GM12878 (cell line): ENCODE measurements around the gene SMAD9. TPM values are rescaled to one million over a fixed set of nuclear protein-coding genes. Genes with fewer than 3 reads are reported as not detected.

Source experiments
- ATAC-seq: fragments of 200-7000 bp; cut with Tn5 transposase; 3 replicates; pipeline ENCODE4 v1.9.1; 2020; ENCODE audit warnings: mild to moderate bottlenecking, moderate library complexity
- BruUV-seq: library from RNA; stranded (reverse); fragments of 400-500 nt; replicated peaks from 2 replicates; lab custom pipeline; 2021; lab: Mats Ljungman, UMichigan
- CTCF ChIA-PET: fragments of 300-600 bp; sonication (Branson Sonifier 250); formaldehyde crosslinking; extraction: SDS; loops from one replicate; lab custom pipeline; 2021; ENCODE audit warnings: inconsistent platforms; lab: Yijun Ruan, JAX
- POLR2A ChIA-PET: fragments of 350-600 bp; formaldehyde crosslinking; extraction: SDS; loops from one replicate; lab custom pipeline; 2021; ENCODE audit warnings: inconsistent platforms; lab: Charles Lee
- RAD21 ChIA-PET: fragments of 300-600 bp; sonication (Branson Sonifier 250); formaldehyde crosslinking; loops from one replicate; lab custom pipeline; 2023; ENCODE audit warnings: antibody characterized with exemption; ENCODE audit not compliant: unreplicated experiment; lab: Charles Lee
- SMC1A ChIA-PET: fragments of 300-600 bp; sonication (Branson Sonifier 250); formaldehyde crosslinking; loops from one replicate; lab custom pipeline; 2023; ENCODE audit not compliant: unreplicated experiment, uncharacterized antibody; lab: Charles Lee
- DNase-seq: peaks from one replicate; pipeline ENCODE4 v3.0.0-alpha.2; 2011; ENCODE audit warnings: low read depth, low spot score
- FAIRE-seq: peaks from 3 replicates; lab custom pipeline; 2011; peaks lifted over from hg19 to GRCh38; lab: Jason Lieb, UNC
- H2AFZ ChIP-seq: 2 replicates; pipeline ENCODE4 v1.6.0; 2011; ENCODE audit warnings: low read depth, low read length, control low read depth; ENCODE audit not compliant: control insufficient read depth
- H3K27ac ChIP-seq: 2 replicates; pipeline ENCODE4 v1.5.1; 2011; ENCODE audit warnings: control low read depth; ENCODE audit not compliant: control insufficient read depth, insufficient read depth
- H3K27me3 ChIP-seq, 2 experiments: replicated peaks in 1 of 2; 2 replicates each; pipeline versions ENCODE4 v1.6.0 to v1.6.1; 2011; ENCODE audit warnings: low read length in 1 of 2; ENCODE audit not compliant: control insufficient read depth in 2 of 2, insufficient read depth in 2 of 2
- H3K36me3 ChIP-seq, 2 experiments: 2 replicates each; pipeline ENCODE4 v1.5.1; 2011; ENCODE audit warnings: low read length in 1 of 2; ENCODE audit not compliant: control insufficient read depth in 2 of 2, insufficient read depth in 2 of 2
- H3K4me1 ChIP-seq: 2 replicates; pipeline ENCODE4 v1.6.1; 2011; ENCODE audit warnings: mild to moderate bottlenecking, low read length, moderate library complexity, mixed read lengths; ENCODE audit not compliant: control insufficient read depth, insufficient read depth
- H3K4me2 ChIP-seq: 2 replicates; pipeline ENCODE4 v1.6.0; 2011; ENCODE audit warnings: control low read depth; ENCODE audit not compliant: control insufficient read depth, insufficient read depth
- H3K4me3 ChIP-seq: fragments of 200-600 bp; sonication (generic); 2 replicates; pipeline ENCODE4 v1.5.1; 2016
- H3K79me2 ChIP-seq: 2 replicates; pipeline ENCODE4 v1.6.0; 2011; ENCODE audit warnings: low read length; ENCODE audit not compliant: control insufficient read depth, insufficient read depth
- H3K9ac ChIP-seq: 2 replicates; pipeline ENCODE4 v1.8.0; 2011; ENCODE audit warnings: low read length, control low read depth, mixed read lengths; ENCODE audit not compliant: control insufficient read depth, insufficient read depth
- H3K9me3 ChIP-seq: replicated peaks from 3 replicates; pipeline ENCODE4 v1.5.1; 2011; ENCODE audit warnings: mild to moderate bottlenecking, low read length; ENCODE audit not compliant: control insufficient read depth, insufficient read depth
- H4K20me1 ChIP-seq: 2 replicates; pipeline ENCODE4 v1.6.0; 2011; ENCODE audit not compliant: control insufficient read depth, insufficient read depth
- CBX5 ChIP-seq: sonication (generic); IDR thresholded peaks from 2 replicates; pipeline ENCODE4 v1.6.1; 2016; ENCODE audit warnings: low read depth, moderate library complexity, mild to moderate bottlenecking, inconsistent platforms
- CREM ChIP-seq: IDR thresholded peaks from 2 replicates; pipeline ENCODE4 v1.6.1; 2014; ENCODE audit warnings: antibody characterized with exemption, low read depth
- HDAC6 ChIP-seq: fragments of 200-600 bp; sonication (generic); IDR thresholded peaks from one replicate; pipeline ENCODE4 v1.8.0; 2017; ENCODE audit warnings: antibody characterized with exemption; ENCODE audit not compliant: unreplicated experiment
- KLF5 ChIP-seq: fragments of 450-650 bp; IDR thresholded peaks from 2 replicates; pipeline ENCODE4 v1.6.1; 2014; ENCODE audit warnings: mild to moderate bottlenecking; ENCODE audit not compliant: partially characterized antibody
- MEF2B ChIP-seq: fragments of 450-650 bp; IDR thresholded peaks from 2 replicates; pipeline ENCODE4 v1.6.1; 2018; ENCODE audit warnings: mild to moderate bottlenecking, moderate library complexity; ENCODE audit not compliant: partially characterized antibody, poor library complexity, severe bottlenecking
- NRF1 ChIP-seq: conservative IDR thresholded peaks from 2 replicates; pipeline ENCODE4 v1.6.1; 2011; ENCODE audit warnings: mild to moderate bottlenecking, low read depth, low read length, improper control_type of control experiment
- STAT3 ChIP-seq: IDR thresholded peaks from 2 replicates; pipeline ENCODE4 v1.6.1; 2011; ENCODE audit warnings: low read depth, low read length, improper control_type of control experiment
- TAF1 ChIP-seq: IDR thresholded peaks from 2 replicates; pipeline ENCODE4 v1.6.1; 2011; ENCODE audit warnings: mild to moderate bottlenecking, low read depth, low read length, borderline replicate concordance
- YBX1 ChIP-seq: fragments of 450-650 bp; IDR thresholded peaks from 2 replicates; pipeline ENCODE4 v1.6.1; 2016; ENCODE audit warnings: antibody characterized with exemption
- YY1 ChIP-seq: IDR thresholded peaks from 2 replicates; pipeline ENCODE4 v1.6.1; 2011; ENCODE audit warnings: low read depth, mild to moderate bottlenecking, low read length
- ZNF274 ChIP-seq: IDR thresholded peaks from one replicate; pipeline ENCODE4 v1.8.0; 2011; ENCODE audit not compliant: insufficient read length, insufficient read depth
- WGBS: methylation state at CpG from one replicate; pipeline ENCODE4 v1.1.6; 2016; ENCODE audit warnings: low lambda C conversion rate; ENCODE audit not compliant: insufficient replicate concordance, insufficient coverage; ENCODE audit errors: missing lambda C conversion rate; 5-methylcytosine and 5-hydroxymethylcytosine counted together
- in situ Hi-C: fragments of 300-500 bp; cut with MboI; formaldehyde crosslinking; loops from 9 replicates; pipeline ENCODE4 v1.14.3; 2018; ENCODE audit warnings: mixed read lengths
- intact Hi-C: fragments of 100-400 bp; cut with micrococcal nuclease; formaldehyde crosslinking; loops from one replicate; pipeline ENCODE4 v1.14.2; 2022; ENCODE audit not compliant: unreplicated experiment
- polyA plus RNA-seq, 11 experiments: library from polyadenylated mRNA; depleted of rRNA in 4 of 11; unstranded in 6 of 11; stranded (reverse) in 5 of 11; fragments of >200 nt; fragmentation: Nextera tagmentation in 4 of 11; fragmentation: Illumina TruSeq in 1 of 11; extraction: Ambion mirVana in 4 of 11; extraction: Trizol in 1 of 11; gene quantifications; 1 replicate in 1 of 11; 2 replicates in 10 of 11; pipeline versions ENCODE4 v1.2.1 to v1.2.3, GENCODE V29; 2011 to 2016; ENCODE audit warnings: inconsistent platforms in 2 of 11, missing spikeins in 2 of 11, low read depth in 1 of 11
- total RNA-seq, 4 experiments: library from RNA; depleted of rRNA in 3 of 4; stranded (reverse); fragments of >200 nt in 3 of 4; fragmentation: Illumina TruSeq in 1 of 4; extraction: Trizol in 1 of 4; gene quantifications; 2 replicates each; pipeline versions ENCODE4 v1.2.1 to v1.2.3, GENCODE V29; 2013 to 2021
- TF ChIP-seq, protein P1 (sequence below): fragments of 150-350 bp; IDR thresholded peaks from 2 replicates; pipeline ENCODE4 v1.6.1; 2016; ENCODE audit warnings: low read depth, low read length
- TF ChIP-seq, protein P2 (sequence below): fragments of 450-650 bp; conservative IDR thresholded peaks from 2 replicates; pipeline ENCODE4 v1.6.1; 2017; ENCODE audit warnings: mild to moderate bottlenecking, moderate library complexity
- TF ChIP-seq, protein P3 (sequence below): IDR thresholded peaks from 2 replicates; pipeline ENCODE4 v1.6.1; 2012; ENCODE audit warnings: improper control_type of control experiment, low read depth, low read length; ENCODE audit not compliant: insufficient replicate concordance

SMAD9 gene
- total and polyA plus RNA-seq, 10 of the 15 experiments (the other 5 are each of a cell fraction or from before 2014, with no cell fraction given): 0.22 to 0.69 (median 0.42) TPM; not detected in 6

DNA sequence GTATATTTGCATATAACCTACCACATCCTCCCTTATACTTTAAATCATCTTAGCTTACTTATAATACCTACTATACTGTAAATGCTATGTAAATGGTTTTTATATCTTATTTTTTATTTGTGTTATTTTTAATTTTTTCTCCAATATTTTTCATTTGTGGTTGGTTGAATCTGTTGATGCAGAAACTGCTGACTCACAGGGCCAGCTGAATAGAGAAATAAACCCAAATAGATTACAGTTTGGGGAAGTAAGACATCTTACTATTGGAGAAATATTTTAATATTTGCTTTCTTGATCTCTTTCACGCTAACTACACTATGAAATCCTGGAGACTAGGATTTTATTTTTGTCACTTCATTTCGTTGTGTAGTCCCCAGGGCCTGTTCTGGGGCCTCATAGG lies 7.1 kb downstream of the SMAD9 start:
- no peak overlapping the region for H2AFZ ChIP-seq
- 2% methylated on average over 2 of the region's 2 CpGs for WGBS

More for the DNA sequence above, 7.1 kb downstream of the SMAD9 start:
- CTCF ChIA-PET: interaction anchor here (1.1 kb wide), 1 partner anchor 55 kb away, joined by 3 read pairs; no protein-coding TSS in a partner anchor
- H3K4me1 ChIP-seq: no peaks in the 10 kb centered on the region
- no peaks in the 10 kb centered on the region for H3K79me2 ChIP-seq
- no peak for DNase-seq
- RAD21 ChIA-PET: no interaction called here
- H3K4me2 ChIP-seq: no peak overlapping the region
- TF ChIP-seq CREM (no peak), HDAC6 (no peak), NRF1 (no peak), CBX5 (no peak), MEF2B (no peak), YBX1 (no peak), KLF5 (no peak), TAF1 (no peak), ZNF274 (no peak), YY1 (no peak), STAT3 (no peak)
- TF ChIP-seq, protein P1, sequence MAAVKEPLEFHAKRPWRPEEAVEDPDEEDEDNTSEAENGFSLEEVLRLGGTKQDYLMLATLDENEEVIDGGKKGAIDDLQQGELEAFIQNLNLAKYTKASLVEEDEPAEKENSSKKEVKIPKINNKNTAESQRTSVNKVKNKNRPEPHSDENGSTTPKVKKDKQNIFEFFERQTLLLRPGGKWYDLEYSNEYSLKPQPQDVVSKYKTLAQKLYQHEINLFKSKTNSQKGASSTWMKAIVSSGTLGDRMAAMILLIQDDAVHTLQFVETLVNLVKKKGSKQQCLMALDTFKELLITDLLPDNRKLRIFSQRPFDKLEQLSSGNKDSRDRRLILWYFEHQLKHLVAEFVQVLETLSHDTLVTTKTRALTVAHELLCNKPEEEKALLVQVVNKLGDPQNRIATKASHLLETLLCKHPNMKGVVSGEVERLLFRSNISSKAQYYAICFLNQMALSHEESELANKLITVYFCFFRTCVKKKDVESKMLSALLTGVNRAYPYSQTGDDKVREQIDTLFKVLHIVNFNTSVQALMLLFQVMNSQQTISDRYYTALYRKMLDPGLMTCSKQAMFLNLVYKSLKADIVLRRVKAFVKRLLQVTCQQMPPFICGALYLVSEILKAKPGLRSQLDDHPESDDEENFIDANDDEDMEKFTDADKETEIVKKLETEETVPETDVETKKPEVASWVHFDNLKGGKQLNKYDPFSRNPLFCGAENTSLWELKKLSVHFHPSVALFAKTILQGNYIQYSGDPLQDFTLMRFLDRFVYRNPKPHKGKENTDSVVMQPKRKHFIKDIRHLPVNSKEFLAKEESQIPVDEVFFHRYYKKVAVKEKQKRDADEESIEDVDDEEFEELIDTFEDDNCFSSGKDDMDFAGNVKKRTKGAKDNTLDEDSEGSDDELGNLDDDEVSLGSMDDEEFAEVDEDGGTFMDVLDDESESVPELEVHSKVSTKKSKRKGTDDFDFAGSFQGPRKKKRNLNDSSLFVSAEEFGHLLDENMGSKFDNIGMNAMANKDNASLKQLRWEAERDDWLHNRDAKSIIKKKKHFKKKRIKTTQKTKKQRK: no peak
- TF ChIP-seq, protein P2, sequence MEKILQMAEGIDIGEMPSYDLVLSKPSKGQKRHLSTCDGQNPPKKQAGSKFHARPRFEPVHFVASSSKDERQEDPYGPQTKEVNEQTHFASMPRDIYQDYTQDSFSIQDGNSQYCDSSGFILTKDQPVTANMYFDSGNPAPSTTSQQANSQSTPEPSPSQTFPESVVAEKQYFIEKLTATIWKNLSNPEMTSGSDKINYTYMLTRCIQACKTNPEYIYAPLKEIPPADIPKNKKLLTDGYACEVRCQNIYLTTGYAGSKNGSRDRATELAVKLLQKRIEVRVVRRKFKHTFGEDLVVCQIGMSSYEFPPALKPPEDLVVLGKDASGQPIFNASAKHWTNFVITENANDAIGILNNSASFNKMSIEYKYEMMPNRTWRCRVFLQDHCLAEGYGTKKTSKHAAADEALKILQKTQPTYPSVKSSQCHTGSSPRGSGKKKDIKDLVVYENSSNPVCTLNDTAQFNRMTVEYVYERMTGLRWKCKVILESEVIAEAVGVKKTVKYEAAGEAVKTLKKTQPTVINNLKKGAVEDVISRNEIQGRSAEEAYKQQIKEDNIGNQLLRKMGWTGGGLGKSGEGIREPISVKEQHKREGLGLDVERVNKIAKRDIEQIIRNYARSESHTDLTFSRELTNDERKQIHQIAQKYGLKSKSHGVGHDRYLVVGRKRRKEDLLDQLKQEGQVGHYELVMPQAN: no peak
- TF ChIP-seq, protein P3, sequence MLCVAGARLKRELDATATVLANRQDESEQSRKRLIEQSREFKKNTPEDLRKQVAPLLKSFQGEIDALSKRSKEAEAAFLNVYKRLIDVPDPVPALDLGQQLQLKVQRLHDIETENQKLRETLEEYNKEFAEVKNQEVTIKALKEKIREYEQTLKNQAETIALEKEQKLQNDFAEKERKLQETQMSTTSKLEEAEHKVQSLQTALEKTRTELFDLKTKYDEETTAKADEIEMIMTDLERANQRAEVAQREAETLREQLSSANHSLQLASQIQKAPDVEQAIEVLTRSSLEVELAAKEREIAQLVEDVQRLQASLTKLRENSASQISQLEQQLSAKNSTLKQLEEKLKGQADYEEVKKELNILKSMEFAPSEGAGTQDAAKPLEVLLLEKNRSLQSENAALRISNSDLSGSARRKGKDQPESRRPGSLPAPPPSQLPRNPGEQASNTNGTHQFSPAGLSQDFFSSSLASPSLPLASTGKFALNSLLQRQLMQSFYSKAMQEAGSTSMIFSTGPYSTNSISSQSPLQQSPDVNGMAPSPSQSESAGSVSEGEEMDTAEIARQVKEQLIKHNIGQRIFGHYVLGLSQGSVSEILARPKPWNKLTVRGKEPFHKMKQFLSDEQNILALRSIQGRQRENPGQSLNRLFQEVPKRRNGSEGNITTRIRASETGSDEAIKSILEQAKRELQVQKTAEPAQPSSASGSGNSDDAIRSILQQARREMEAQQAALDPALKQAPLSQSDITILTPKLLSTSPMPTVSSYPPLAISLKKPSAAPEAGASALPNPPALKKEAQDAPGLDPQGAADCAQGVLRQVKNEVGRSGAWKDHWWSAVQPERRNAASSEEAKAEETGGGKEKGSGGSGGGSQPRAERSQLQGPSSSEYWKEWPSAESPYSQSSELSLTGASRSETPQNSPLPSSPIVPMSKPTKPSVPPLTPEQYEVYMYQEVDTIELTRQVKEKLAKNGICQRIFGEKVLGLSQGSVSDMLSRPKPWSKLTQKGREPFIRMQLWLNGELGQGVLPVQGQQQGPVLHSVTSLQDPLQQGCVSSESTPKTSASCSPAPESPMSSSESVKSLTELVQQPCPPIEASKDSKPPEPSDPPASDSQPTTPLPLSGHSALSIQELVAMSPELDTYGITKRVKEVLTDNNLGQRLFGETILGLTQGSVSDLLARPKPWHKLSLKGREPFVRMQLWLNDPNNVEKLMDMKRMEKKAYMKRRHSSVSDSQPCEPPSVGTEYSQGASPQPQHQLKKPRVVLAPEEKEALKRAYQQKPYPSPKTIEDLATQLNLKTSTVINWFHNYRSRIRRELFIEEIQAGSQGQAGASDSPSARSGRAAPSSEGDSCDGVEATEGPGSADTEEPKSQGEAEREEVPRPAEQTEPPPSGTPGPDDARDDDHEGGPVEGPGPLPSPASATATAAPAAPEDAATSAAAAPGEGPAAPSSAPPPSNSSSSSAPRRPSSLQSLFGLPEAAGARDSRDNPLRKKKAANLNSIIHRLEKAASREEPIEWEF: no peak
- TF ChIP-seq, all 136 proteins: peak for 0
- in situ Hi-C loops: no loop called here
- Histone ChIP-seq H3K27ac (no peak overlapping the region), H4K20me1 (no peaks in the 10 kb centered on the region), H3K36me3 (no peaks in the 10 kb centered on the region), H3K4me3 (no peak overlapping the region), H3K9ac (no peak overlapping the region), H3K9me3 (no peaks in the 10 kb centered on the region; the same call in 2 of the 3 replicates), H3K27me3 (peaks cover 4 to 6% of the 10 kb centered on the region in 2 experiments; a peak in 3 of 4 replicates)
- POLR2A ChIA-PET: no interaction called here
- intact Hi-C loops: no loop called here
- SMC1A ChIA-PET: no interaction called here
- ATAC-seq (no peak), FAIRE-seq (no peak)
- BruUV-seq: no TSS peak
